Neural cell (in vitro differentiated cells): Measurements from ENCODE around the gene PRKAG2.

Source experiments
- CTCF ChIP-seq: fragments of 450-650 bp; IDR thresholded peaks from 2 replicates; pipeline ENCODE4 v1.5.1; 2014; ENCODE audit warnings: antibody characterized with exemption, mild to moderate bottlenecking, moderate library complexity; ENCODE audit not compliant: poor library complexity, severe bottlenecking
- EP300 ChIP-seq: fragments of 450-650 bp; conservative IDR thresholded peaks from 2 replicates; pipeline ENCODE4 v1.6.1; 2014; ENCODE audit warnings: antibody characterized with exemption, mild to moderate bottlenecking, moderate library complexity; ENCODE audit not compliant: poor library complexity, severe bottlenecking
- EZH2 ChIP-seq: fragments of 200-600, 300-800 bp; shearing (Covaris generic), sonication (generic); IDR thresholded peaks from 2 replicates; pipeline ENCODE4 v1.6.1; 2014; ENCODE audit warnings: antibody characterized with exemption, low read length, borderline replicate concordance, mild to moderate bottlenecking; ENCODE audit not compliant: insufficient read depth, poor library complexity, severe bottlenecking
- POLR2AphosphoS5 ChIP-seq: IDR thresholded peaks from 2 replicates; pipeline ENCODE4 v1.6.1; 2012
- RAD21 ChIP-seq: fragments of 450-650 bp; conservative IDR thresholded peaks from 2 replicates; pipeline ENCODE4 v1.6.1; 2014; ENCODE audit warnings: antibody characterized with exemption, mild to moderate bottlenecking, moderate library complexity
- SMC3 ChIP-seq: fragments of 450-650 bp; conservative IDR thresholded peaks from 2 replicates; pipeline ENCODE4 v1.6.1; 2014; ENCODE audit warnings: antibody characterized with exemption, mild to moderate bottlenecking, moderate library complexity; ENCODE audit not compliant: poor library complexity
- TAF1 ChIP-seq: IDR thresholded peaks from 2 replicates; pipeline ENCODE4 v1.6.1; 2012; ENCODE audit warnings: low read depth

DNA sequence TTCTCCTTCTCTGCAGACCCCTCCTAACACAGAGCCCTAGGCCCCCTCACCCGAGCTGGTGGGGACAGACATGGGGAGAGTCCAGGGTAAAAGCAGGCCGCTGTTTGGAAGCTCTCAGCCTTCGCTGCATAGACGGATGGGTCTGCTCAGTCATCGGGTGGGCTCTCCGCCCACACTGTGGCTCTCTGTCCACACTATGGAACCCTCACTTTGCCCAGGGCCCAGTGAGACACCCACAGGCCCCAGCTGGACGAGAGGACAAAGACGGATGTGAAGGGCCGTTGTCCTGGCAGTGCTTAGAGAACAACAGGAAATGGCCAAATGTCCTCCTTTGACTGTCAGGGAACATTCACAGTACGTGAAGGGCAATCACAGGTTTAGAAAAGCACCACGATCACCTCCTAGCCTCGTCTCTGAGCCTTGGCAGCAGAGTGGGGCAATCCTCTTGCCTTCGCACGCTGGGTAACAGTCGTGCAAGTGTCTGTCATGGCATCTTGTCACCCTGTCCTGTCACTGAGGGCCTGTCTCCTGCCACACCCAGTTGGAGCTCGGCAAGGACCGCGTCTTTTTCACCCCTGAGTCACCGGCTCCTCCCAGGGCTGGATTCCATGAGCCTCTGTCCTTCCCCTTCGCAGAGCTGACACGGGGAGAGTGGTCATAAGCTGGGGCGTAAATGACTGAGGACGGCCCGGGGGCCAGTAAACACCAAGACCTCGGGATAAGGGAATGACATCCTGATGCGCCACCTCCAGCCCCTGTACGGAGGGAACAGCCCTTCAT is 80.6 kb downstream of the PRKAG2 start:
- TF ChIP-seq POLR2AphosphoS5 (no peak), CTCF (no peak), EP300 (no peak), EZH2 (no peak), SMC3 (no peak), RAD21 (no peak), TAF1 (no peak)
